ENCODE data around the gene FAM240B. TPM values are rescaled to one million over a fixed set of nuclear protein-coding genes. Genes with fewer than 3 reads are reported as not detected.

The FAM240B gene
- total RNA-seq, 4 donors from 2014 or later: not detected

GRCh38 chr9:38683336-38683735, 36.6 kb downstream of the FAM240B start:
- Histone ChIP-seq H3K4me3 (no peak overlapping the region), H3K36me3 (no peaks in the 10 kb centered on the region), H3K9me3 (no peaks in the 10 kb centered on the region), H3K27ac (no peak overlapping the region), H3K4me1 (peaks cover 0 to 14% (median 7%) of the 10 kb centered on the region in 3 donors), H3K27me3 (no peaks in the 10 kb centered on the region)
- intact Hi-C loops (cut with DNase I): no loop called here
- TF ChIP-seq, protein P1, sequence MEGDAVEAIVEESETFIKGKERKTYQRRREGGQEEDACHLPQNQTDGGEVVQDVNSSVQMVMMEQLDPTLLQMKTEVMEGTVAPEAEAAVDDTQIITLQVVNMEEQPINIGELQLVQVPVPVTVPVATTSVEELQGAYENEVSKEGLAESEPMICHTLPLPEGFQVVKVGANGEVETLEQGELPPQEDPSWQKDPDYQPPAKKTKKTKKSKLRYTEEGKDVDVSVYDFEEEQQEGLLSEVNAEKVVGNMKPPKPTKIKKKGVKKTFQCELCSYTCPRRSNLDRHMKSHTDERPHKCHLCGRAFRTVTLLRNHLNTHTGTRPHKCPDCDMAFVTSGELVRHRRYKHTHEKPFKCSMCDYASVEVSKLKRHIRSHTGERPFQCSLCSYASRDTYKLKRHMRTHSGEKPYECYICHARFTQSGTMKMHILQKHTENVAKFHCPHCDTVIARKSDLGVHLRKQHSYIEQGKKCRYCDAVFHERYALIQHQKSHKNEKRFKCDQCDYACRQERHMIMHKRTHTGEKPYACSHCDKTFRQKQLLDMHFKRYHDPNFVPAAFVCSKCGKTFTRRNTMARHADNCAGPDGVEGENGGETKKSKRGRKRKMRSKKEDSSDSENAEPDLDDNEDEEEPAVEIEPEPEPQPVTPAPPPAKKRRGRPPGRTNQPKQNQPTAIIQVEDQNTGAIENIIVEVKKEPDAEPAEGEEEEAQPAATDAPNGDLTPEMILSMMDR (IDR thresholded peaks at IDR 0.05): no peak
- TF ChIP-seq POLR2A (IDR thresholded peaks at IDR 0.05): no peak
- WGBS, 2 donors: 79 to 83% methylated on average over 8 of the region's 8 CpGs
- DNase-seq: no peak

DNA sequence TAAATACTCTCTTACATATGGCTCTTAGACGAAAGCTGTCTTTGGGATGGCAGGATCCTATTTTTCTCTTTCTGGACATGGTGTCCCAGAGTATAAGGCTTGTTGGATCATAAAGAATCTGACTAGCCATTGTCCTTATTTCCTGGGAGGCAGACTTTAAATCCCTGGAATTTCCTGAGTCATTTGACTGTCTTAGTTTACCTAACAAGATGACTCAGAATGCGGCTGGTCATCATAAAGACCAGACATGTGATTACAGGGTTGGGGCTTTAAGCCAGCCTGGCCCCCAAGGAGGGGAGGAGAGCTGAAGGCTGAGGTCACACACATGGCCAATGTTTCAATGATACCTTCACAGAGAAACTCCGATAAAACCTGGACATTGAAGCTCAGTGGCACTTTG, 37.2 kb downstream of the FAM240B start:
- Histone ChIP-seq H3K27ac (no peak overlapping the region), H3K36me3 (no peaks in the 10 kb centered on the region), H3K9me3 (no peaks in the 10 kb centered on the region), H3K27me3 (peaks cover 0 to 2% (median 0%) of the 10 kb centered on the region in 4 donors), H3K4me3 (no peak overlapping the region), H3K4me1 (peaks cover 0 to 11% (median 7%) of the 10 kb centered on the region in 3 donors)
- 59 to 72% methylated on average over 2 to 3 of the region's 3 CpGs for WGBS, 2 donors
- DNase-seq: no peak
- TF ChIP-seq, protein P1 (IDR thresholded peaks at IDR 0.05): no peak
- TF ChIP-seq POLR2A (IDR thresholded peaks at IDR 0.05): no peak
- intact Hi-C loops (cut with DNase I): no loop called here

DNA sequence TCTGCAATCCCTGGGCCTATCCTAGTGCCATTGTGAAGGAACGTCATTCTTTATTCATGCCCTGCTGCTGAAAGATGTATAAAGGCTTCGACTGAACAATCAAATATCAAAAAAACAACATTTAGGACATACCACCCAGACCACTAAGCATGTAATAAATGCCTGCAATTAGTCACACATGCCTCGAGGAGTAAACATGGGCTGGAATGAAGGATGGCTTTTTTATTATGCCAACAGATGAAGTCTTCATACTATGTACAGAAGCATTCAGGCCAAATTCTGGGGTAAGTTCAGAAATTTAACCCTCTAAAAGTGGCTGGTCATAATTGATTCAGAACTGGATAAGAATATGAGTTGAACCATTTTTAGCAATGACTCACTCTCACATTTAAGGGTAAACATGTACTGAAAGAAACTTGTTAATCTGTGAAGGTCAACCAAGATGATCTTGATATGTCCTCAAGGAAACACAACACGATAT, 38.1 kb downstream of the FAM240B start:
- no peak overlapping the region for H3K4me3 ChIP-seq
- no peaks in the 10 kb centered on the region for H3K36me3 ChIP-seq
- H3K9me3 ChIP-seq: no peaks in the 10 kb centered on the region
- 38 to 49% methylated on average over 4 of the region's 4 CpGs for WGBS, 2 donors
- H3K27me3 ChIP-seq: peaks cover 0 to 6% (median 0%) of the 10 kb centered on the region in 4 donors
- DNase-seq: no peak
- H3K27ac ChIP-seq: no peak overlapping the region
- intact Hi-C loops (cut with DNase I): no loop called here
- TF ChIP-seq POLR2A (IDR thresholded peaks at IDR 0.05): no peak
- TF ChIP-seq, protein P1 (IDR thresholded peaks at IDR 0.05): no peak
- H3K4me1 ChIP-seq: peaks cover 0 to 1% (median 0%) of the 10 kb centered on the region in 3 donors

GRCh38 chr9:38680837-38681445, 39.0 kb downstream of the FAM240B start:
- Histone ChIP-seq H3K9me3 (no peaks in the 10 kb centered on the region), H3K4me1 (no peaks in the 10 kb centered on the region), H3K4me3 (no peak overlapping the region), H3K27me3 (peaks cover 0 to 6% (median 0%) of the 10 kb centered on the region in 4 donors), H3K36me3 (no peaks in the 10 kb centered on the region), H3K27ac (no peak overlapping the region)
- DNase-seq: no peak
- WGBS, 2 donors: 74 to 81% methylated on average over 13 of the region's 14 CpGs
- TF ChIP-seq POLR2A (IDR thresholded peaks at IDR 0.05): no peak
- TF ChIP-seq, protein P1 (IDR thresholded peaks at IDR 0.05): no peak
- intact Hi-C loops (cut with DNase I): no loop called here

- Histone ChIP-seq H3K4me3 (no peak overlapping the region), H3K4me1 (no peaks in the 10 kb centered on the region), H3K36me3 (no peaks in the 10 kb centered on the region), H3K27me3 (peaks cover 0 to 6% (median 0%) of the 10 kb centered on the region in 4 donors), H3K27ac (no peak overlapping the region), H3K9me3 (no peaks in the 10 kb centered on the region)
- DNase-seq: no peak
- TF ChIP-seq POLR2A (IDR thresholded peaks at IDR 0.05): no peak
- TF ChIP-seq, protein P1 (IDR thresholded peaks at IDR 0.05): no peak
- WGBS, 2 donors: 61 to 62% methylated on average over 12 to 13 of the region's 14 CpGs
- intact Hi-C loops (cut with DNase I): no loop called here
Measured at GRCh38 chr9:38677660-38678303, 42.2 kb downstream of the FAM240B start.
